Umbilical cord (tissue), 2 donors: ENCODE results near the gene TBX6. TPM values are rescaled to one million over a fixed set of nuclear protein-coding genes. Genes with fewer than 3 reads are reported as not detected.
"Not testable (repeated sequence)": the region's sequence is repeated elsewhere in the genome, so short reads cannot be mapped to it uniquely, and the experiment has no call there.

Experiments
- DNase-seq: peaks from one replicate; pipeline ENCODE4 v3.0.0-alpha.2; 2015; ENCODE audit warnings: low spot score
- total RNA-seq: library from RNA; depleted of rRNA; stranded (reverse); fragments of >200 nt; gene quantifications from one replicate; pipeline ENCODE4 v1.2.3, GENCODE V29; 2014; ENCODE audit warnings: low replicate concordance; ENCODE audit not compliant: insufficient read depth

The TBX6 gene
- total RNA-seq, 1 donor from 2014 or later = 0.48 TPM

DNA sequence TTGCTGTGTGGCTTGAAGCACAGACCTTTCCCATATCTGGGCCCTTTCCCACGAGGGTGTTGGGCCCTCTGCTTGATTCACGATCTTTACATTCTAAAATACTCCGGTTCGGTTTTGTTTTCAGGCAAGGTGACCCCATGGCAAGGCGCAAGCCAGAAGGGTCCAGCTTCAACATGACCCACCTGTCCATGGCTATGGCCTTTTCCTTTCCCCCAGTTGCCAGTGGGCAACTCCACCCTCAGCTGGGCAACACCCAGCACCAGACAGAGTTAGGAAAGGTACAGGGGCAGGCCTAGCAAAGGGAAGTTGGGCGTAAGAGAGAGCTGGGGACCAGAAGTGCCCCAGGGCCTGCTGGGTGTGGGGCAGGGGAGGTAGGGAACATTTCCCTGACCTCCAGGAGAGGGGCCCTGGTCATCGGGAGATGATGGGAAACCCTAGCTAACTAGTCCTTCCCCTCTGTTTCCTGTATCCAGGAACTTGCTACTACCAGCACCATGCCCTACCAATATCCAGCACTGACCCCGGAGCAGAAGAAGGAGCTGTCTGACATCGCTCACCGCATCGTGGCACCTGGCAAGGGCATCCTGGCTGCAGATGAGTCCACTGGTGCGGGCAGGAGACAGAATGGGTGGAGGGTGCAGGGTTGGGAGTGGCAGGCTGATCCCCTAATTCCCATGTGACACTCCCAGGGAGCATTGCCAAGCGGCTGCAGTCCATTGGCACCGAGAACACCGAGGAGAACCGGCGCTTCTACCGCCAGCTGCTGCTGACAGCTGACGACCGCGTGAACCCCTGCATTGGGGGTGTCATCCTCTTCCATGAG is 24.8 kb downstream of the TBX6 start:
- DNase-seq = no peak

DNA sequence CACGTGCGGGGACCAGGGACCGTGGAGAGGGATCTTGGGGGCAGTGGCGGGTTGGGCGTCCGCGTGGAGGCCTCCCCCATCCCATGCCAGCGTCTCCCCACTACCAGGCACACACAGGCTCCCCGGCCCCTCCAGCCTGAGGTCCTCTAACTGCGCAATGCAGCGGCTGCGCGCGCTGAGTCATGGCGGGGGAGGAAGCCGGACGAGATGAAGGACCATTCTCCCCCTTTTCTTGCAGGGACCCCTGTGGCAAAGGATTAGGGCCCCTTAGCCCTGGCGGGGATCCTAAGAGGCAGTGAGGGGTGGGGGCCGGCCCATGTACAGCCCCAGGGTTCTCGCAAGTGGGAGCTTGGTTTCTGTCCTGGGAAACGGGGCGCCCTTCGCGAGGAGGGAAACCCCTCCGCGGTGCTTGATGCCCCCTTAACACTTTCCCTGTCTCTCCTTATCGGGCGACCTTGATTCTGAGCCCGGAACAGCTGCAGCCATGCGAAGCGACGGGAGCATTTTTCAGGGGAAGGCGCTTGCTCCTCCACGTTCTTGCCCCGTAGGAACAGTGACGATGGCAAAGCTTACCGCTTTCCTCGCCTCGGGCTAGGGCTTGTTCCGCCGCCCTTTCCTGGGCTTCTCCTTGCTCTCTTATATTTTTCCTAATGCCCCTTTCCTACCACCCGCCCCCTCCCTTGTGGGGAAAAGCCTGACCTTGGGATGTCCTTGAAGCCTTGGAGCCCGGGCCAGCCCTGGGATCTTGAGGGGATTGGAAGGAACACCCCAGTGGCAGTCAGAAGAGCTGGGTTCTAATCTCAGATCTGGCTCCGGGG is 25.6 kb downstream of the TBX6 start:
- DNase-seq = no peak

DNA sequence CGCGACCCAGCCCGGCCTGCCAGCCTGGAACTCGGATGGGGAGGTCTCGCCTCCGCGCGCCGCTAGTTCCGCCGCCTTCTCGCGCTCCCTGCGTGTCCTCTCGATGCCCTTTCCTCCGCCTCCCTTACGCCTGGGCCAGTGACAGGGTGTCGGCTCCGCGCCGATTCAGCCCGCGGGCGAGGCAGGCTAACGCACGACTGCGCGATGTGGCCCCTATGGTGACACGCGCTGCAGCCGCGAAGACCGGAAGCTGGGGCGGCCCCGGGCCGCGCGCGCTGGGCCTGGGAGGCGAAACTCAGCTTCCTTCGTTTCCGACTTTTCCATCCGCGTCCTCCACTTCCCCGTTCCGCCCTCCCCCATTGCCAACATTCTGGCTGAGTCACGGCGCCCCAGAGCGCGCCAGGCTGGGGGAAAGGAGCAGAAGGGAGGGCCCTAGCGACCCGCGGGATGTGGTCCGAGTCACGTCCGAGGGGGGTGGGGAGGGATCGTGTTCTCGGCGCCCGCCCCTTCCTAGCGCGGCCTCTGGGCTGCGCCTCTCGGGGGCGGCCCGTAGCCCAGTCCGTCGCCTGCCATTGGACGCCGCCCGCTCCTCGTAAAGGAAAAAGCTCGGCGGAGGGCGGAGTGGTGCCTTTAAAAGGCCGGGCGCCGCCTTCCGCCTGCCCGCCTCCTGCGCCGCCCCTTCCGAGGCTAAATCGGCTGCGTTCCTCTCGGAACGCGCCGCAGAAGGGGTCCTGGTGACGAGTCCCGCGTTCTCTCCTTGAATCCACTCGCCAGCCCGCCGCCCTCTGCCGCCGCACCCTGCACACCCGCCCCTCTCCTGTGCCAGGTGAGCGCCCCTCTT is 26.4 kb downstream of the TBX6 start, which contains the start of gene ALDOA:
TSS of gene ALDOA (plus strand) at position 659 of the 841 bp plus-strand sequence. CDS start 1,138 bp downstream, outside the sequence.
- peak; percentile 99 for DNase-seq

DNA sequence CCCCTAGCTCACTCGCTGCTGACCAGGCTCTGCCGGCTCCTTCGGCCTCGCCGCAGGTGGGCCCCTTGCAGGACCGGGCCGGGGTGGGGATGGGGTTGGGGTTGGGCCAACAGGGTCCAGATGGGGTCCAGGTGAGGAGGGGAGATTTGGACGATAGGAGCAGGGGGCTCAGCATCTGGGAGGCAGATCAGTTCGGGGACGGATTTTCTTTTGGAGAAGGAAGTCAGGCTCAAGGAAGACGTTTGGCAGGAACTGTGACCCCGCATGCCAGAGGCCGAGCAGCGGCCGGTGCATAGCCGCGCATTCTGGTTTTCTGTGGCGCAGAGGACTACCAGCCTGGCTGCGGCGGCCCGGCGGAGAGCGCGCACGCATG is 27.0 kb downstream of the TBX6 start:
- no peak for DNase-seq

DNA sequence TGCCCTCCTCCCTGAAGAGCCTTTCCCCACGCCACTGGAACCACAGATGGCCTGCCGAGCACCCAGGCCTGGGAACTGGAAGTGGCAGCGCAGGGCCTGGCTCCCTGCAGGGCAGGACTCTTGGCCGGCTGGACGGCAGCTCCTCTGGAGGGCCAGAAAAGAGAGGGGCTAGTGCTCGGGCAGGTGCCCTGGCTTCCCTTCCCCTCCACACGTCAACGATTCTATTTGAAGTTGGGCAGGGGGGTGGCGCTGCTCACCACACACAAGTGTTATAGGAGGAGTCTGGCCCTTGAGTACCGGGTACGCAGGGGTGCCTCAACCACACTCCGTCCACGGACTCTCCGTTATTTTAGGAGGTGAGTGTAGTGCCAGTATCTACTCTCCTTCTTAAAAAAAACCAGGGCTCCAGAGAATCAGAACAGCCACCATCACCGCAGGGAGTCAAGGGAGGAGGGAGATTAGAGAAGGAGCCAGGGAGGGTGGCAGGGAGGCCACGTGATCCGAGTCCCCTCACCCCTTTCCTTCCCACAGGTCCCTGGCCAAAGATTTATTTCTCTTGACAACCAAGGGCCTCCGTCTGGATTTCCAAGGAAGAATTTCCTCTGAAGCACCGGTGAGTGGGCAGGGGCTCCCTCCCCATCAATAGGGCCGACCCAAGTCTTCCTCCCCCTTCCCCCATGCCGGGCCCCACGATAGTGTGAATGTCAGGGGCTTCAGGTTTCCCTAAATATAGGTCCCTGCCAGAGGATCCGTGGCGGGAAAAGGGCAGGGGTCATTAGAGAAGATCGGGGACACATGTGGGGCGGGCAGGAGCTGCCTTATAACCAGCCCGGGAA is 27.6 kb downstream of the TBX6 start:
- DNase-seq = peak; percentile 80

DNA sequence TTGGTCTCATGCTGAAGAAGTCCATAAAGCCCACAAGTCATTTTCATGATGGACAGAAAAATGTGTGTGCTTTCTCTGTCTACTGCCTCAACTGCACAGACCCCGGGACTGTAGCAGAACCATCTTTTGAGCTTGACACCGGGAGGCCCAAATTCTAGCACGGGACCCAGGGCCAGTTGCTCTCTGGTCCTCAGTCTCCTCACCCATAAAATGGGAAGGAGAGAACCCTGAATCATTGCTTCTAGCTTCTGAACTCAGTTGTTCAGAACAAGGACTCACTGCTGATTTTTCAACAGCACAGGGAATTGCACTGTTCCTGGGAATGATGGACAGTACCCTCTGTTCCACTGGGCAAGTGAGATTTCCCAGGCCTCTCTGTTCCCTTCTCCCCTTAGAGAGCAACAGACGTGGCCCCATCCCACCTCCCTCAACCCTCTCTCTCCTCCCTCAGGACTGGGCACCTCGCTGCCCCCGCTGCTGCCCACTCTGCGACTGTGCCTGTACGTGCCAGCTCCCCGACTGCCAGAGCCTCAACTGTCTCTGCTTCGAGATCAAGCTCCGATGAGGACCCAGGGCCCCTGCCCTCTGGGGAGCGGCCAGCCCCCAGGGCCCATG is 28.3 kb downstream of the TBX6 start:
- DNase-seq = no peak

DNA sequence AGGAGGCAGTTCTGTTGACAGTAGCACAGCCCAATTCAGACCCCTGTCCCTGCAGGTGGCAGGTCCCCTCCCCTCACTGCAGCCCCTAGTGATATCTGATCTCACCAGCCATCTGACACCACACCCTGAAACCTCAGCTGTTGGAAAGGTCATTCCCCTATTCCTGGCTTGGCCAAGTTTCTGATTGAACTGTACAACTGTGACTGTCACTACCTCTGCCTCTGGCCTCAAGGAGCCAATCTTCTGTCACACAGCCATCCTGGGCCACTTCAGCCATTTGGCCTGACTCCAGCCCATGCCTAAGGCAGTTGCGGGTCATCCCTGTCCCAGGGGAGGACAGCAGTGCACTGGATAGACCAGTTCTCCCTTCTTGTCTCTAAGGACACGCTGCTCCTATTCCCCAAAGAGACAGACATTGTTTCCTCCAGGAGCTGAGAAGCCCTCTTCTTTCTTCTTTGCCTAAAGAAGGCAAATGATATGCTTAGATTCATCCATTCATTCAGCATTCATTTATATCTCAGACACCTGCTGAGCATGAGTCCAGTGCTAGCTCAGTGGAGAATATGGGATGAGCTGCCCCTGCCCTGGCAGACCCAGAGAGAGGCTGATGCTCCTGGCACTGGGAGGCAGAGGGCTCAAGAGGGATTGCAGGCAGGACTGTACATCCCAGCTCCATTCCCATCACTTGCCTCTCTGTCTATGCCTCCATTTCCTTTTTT is 30.7 kb downstream of the TBX6 start:
- DNase-seq = no peak

DNA sequence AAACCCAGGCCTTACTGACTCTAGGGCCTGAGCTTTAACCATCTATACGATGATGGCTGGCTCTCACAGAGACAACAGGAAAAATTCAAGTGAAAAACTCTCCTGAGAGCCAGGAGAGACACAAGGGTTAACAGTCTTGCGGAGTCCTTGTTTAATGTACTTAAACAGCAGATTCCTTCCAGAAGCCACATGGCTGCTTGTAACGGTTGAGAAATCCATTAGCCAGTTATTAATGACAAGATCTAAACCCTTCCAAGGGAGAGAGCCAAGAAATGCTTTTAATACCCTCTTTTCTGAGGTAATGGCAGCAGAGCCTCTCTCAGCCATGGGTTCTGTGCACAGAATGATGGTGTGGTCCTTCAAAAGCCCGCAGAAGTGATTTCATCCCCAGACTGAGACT is 31.4 kb downstream of the TBX6 start:
- peak; percentile 53 for DNase-seq

DNA sequence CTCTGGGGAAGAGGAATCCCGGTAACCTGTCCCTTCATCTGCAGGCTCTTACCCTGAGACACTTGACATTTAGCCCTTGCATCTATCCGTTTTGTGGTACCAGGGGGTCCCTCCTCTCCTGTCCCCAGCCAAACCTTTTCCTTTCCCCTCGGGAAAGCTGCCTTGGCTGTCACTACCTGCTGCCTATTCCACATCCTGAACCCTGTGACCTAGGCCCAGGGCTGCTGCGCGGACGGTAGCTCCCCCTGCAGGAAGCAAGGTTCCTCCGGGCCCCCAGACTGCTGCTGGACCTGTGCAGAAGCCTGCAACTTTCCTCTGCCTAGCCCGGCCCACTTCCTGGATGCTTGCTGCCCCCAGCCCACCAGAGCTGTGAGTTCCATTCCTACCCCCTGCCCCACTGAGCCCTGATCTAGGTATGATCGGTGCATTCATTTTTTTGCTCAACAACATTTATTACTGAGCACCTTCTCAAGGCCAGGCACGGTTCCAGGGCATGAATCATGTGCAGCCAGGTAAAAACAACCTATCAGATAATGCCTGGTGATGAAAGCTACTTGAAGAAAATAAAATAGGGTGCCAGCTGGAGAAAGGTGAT is 36.7 kb downstream of the TBX6 start:
- no peak for DNase-seq

DNA sequence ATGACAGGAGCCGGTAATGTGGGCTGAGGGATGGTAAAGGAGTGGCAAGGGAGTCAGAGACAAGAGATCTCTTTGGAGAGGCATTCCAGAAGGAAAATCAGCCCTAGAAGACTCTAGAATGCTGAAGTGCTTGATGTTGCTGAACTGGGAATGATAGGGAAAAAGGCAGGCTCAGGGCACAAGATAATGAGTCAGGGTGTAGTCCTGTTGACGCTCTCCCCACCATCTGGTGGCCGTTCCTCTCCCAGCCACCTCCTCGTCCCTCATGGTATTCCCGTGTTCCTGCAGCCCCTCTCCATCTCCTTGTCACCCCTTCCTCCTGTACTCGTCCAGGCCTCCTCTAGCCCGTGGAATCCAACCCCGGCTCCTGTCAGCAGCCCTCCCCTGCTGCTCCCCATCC is 37.3 kb downstream of the TBX6 start:
- DNase-seq = no peak

DNA sequence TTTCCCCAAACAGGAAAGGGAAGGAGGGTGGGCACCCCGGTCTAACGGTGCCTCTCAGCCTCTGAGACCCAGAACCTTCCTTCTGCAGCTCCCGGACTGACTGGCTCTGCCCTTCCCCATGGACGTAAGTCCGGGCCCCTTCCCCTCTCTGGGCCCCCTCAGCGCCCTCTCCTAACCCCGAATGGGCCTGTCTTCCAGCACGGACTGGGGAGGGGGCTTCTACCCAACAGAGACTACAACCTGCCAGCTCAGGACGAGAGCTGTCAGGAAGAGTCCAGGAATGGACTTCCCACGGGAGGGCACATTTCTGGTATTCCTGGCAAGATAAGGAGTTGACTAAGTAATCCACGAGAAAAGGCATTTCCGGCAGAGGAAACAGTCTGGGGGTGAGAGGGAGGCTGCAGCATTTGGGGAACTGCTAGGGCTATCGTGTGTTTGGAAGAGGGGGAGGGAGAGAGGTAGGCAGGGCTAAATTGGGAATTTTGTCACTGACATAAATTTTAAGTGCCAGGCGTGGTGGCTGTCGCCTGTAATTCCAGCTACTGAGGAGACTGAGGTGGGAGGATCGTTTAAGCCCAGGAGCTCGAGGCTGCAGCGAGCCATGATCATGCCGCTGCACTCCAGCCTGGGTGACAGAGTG is 38.2 kb downstream of the TBX6 start:
- DNase-seq = peak; percentile 52

DNA sequence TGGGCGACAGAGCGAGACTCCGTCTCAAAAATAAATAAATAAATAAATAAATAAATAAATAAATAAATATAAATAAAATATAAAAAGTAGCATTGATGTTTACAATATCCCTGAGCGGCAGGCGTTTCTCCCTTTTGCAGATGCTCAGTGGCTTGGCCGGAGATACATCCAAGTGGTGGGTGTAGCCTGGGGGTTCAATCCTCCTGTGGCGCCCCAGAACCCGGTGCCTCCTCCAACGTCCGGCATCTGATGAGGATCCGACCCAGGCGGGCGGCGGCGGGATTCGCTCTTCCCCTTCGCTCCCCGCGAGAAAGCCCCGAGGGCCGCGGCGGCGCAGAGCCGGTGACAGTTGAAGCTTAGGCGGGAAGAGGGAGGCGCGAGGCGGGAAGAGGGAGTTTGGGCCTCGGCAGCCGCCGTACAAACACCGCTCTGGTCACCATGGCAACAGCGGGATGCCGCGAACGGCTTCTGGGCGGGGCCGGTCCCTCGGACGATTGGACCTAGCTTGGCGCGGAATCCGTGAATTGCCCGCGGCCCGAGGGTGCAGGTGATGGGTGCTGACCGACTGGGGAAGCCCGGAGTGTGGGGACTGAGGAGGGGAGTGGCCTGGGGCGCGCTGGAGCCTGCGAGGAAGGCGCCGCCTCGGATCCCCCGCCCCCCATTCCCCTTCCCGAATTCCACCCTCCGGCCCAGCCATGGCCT is 38.9 kb downstream of the TBX6 start:
- DNase-seq = peak; percentile 89

DNA sequence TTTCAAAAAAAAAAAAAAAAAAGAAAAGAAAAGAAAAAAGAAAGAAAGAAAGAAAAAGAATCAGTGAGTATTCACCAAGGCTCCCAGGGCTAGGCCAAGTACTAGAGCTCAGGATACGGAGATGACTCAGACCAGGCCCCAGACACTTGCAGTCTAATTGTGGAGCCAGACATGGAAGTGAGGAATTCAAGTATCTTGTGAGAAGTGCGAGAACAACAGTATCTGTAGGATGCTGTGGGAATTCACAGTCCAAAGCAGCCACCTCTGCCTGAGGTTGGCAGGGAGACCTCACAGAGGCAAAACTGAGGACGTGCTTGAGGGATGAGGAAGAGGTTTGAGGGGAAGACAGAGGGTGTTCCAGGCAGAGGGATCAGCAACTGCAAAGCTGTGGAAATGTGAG is 40.2 kb downstream of the TBX6 start:
- DNase-seq = peak; percentile 47

DNA sequence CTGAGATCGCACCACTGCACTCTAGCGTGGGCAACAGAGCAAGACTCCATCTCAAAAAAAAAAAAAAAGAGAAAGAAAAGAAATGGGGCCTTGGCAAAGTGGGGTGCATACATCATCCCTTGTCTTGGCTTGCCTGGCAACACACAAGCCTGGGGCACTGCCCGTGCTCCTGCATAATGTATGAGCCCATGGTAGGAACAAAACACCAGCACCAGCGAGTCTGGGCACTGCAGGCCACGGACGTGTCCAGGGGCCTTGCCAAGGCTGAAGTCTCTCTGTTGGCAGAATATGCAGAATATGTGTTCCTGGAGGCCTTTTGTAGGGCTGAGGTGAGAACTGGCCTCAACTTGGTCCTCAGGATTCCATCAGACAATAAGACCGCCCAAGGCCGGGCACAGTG is 41.9 kb downstream of the TBX6 start:
- no peak for DNase-seq

DNA sequence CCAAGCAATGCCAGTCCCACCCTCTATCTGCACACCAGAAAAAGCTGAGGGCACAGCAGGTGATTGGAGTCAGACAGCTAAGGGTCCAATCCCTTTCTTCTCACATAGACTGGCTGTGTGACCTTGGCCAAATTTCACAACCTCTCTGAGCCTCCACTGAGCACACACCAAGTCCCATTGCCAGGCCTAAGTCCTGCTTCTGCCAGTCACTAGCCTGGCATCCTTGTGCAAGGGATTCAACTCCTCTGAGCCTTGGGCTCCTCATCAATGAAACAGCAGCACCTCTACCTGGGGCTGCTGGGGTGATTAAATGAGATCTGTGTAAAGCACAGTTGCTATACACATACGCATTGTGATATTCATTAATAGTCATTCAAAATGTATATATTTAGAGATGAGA is 45.1 kb downstream of the TBX6 start:
- no peak for DNase-seq

DNA sequence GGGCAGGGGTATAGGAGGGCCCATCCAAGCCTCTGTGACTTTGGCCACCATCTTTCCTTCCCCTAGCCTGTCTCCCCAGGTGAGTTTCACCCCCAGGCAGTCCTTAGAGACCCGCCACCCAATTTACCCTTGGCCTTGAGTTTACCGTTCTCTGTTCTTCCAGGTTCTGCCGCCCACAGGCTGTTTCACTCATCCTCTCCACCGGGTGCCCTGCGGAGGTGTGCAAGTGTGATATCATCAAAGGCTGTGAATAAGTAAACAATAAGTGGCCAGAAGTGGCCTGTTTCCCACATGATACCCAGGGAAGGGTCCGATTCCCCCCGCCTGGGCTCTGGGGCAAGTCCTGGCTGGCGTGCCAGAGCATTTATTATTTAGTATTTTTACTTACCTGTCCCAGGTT is 45.5 kb downstream of the TBX6 start:
- no peak for DNase-seq

DNA sequence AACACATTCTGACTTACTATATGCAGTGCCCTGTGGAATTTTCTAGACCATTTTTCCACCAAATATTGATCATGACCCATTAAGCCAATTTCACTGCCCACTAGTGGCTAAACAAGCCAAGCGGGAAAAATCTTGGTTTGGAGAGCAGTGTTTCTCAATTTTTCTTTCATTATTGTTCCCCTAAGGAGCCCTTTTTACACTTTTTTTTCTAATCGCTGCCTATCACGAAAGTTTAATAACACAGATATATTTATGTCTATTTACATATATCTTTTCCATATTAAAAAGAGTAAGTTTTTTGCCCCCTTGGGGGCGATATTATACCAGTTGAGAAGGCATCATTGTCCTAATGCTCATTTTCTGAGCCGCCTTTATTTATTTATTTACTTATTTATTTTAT is 49.9 kb downstream of the TBX6 start:
- DNase-seq = peak; percentile 57

DNA sequence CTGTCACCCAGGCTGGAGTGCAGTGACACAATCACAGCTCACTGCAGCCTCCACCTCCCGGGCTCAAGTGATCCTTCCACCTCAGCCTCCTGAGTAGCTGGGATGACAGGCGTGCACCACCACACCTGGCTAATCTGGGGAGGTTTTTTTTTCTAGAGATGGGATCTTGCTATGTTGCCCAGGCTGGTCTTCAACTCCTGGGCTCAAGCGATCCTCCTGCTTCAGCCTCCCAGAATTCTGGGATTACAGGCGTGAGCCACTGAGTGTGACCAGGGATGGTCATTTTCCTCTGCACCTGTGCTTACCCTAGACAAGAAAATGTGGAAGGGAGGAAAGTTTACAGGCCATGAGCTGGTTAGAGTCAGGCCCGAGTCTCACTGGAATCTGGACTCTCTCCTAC is 51.0 kb downstream of the TBX6 start:
- not testable (repeated sequence) for DNase-seq
